ENCODE measurements around the gene FUBP1.

FUBP1 gene

GRCh38 chr1:77900687-77901293 lies 78.1 kb downstream of the FUBP1 start:
- no peak overlapping the region for H3K4me3 ChIP-seq (ENCODE audit: low read depth, low read length)
- peak; percentile 26 for DNase-seq (ENCODE audit: low read depth)

DNA sequence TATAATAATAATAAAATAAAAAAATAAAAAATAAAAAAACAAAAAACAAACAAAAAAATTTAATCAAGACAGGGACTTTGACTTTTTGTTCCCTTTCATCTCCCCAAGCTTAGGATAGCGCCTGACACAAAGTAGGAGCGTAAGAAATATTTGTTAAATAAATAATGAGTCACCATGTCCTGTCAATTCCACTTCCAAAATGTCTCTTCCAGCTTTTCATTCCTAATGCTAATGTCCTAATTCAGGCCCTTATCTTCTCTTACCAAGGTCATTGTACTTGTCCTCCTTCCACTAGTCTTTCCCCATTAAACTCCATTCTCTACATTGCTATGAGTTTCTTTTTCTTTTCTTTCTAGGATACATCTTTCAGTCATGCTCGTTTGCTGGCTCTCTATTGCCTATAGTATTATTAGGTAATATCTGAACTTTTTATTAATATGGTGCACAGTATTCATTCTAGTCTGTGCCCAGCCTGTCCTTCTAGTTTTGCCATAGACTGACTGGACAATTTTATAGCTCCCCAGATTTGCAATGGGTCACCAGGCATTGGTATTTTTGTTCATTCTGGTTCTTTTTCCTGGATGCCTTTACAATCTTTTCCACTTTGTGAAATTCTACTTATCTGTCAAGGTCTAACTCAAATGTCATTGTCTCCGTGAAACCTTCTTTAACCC lies 79.1 kb downstream of the FUBP1 start:
- DNase-seq (ENCODE audit: low read depth): no peak
- H3K4me3 ChIP-seq (ENCODE audit: low read depth, low read length): no peak overlapping the region

Measured in skeletal muscle cell (primary cell).